ENCODE data around the gene DRP2. TPM values are rescaled to one million over a fixed set of nuclear protein-coding genes. Genes with fewer than 3 reads are reported as not detected.
A peak's percentile ranks its signal among the peaks of the same experiment; 100 is the strongest.
"Not testable (repeated sequence)": the region's sequence is repeated elsewhere in the genome, so short reads cannot be mapped to it uniquely, and the experiment has no call there.

Gene DRP2, protein sequence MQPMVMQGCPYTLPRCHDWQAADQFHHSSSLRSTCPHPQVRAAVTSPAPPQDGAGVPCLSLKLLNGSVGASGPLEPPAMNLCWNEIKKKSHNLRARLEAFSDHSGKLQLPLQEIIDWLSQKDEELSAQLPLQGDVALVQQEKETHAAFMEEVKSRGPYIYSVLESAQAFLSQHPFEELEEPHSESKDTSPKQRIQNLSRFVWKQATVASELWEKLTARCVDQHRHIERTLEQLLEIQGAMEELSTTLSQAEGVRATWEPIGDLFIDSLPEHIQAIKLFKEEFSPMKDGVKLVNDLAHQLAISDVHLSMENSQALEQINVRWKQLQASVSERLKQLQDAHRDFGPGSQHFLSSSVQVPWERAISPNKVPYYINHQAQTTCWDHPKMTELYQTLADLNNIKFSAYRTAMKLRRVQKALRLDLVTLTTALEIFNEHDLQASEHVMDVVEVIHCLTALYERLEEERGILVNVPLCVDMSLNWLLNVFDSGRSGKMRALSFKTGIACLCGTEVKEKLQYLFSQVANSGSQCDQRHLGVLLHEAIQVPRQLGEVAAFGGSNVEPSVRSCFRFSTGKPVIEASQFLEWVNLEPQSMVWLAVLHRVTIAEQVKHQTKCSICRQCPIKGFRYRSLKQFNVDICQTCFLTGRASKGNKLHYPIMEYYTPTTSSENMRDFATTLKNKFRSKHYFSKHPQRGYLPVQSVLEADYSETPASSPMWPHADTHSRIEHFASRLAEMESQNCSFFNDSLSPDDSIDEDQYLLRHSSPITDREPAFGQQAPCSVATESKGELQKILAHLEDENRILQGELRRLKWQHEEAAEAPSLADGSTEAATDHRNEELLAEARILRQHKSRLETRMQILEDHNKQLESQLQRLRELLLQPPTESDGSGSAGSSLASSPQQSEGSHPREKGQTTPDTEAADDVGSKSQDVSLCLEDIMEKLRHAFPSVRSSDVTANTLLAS
- 2.5 and 3.1 TPM in 2 replicates for total RNA-seq (2014; rRNA removed)
- polyA plus RNA-seq (2012) = 0.84 TPM

DNA sequence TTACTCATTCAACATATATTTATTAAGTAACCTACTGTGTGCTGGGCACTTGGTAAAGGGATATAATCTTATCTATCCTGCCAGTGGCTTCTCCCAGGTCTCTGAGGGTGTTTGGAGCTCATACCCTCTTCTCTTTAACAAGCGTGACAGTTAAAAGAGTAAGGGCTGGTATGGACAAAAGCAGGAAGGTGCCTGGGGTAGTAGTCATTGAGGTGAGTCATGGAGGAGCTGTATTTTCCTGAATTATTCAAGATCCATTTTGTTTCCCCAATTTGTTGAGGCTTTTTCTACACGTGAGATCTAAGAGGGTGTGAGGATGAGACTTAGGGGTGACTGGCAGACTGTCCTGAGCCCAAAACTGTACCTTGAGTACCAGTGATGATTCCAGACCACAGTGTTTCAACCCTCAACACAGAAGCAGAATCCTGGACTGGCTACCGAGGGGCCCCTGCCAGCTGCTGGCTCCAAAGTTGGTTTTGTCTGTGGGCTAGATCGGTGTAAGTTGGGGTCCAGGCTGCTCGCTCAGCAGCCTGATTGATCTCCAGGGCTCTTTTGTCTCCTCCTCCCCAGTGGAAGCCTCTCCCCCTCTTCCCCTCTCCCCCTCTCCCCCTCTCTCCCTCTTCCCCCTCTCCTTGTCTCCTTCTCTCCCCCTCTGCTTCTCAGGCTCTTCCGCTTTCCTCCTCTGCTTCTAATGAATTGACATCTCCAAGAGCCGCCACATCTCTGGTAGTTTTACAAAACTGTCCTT is at the start of gene DRP2:
Gene DRP2 (plus strand): TSS at position 671 of the 748 bp plus-strand sequence. CDS start 11,862 bp downstream, outside the sequence.
- DNase-seq (ENCODE audit: low read depth) = peak; percentile 27

DNA sequence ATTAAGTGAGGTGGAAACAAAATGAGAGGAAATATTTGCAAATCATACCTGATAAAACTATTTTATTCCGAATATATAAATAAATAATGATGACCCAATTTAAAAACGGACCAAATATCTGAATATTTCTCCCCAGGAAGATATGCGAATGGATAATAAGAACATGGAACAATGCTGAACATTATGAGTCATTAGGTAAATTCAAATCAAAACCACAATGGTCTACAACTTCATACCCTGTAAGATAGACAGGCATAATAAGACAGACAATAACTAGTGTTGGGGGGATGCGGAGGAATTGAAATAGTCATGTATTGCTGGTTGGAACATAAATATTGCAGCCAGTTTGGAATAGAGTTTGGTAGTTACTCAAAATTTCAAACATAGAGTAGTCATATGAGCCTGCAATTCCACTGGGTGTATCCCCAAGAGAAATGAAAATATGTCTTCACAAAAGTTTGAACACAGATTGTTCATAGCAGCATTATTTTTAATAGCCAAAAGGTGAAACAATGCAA is 47.6 kb upstream of the DRP2 start:
- DNase-seq (ENCODE audit: low read depth) = peak; percentile 54

DNA sequence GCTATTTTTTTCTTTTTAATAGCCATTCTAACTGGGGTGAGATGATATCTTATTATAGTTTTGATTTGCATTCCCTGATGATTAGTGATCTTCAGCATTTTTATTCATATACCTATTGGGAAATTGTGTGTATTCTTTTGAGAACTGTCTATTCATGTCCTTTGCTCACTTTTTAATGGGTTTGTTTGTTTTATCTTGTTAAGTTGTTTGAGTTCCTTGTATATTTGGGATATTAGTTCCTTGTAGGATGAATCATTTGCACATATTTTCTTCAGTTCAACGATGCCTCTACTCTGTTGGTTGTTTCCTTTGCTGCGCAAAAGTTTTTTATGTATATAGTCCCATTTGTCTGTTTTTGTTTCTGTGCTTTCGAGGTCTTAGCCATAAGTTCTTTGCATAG is 43.1 kb upstream of the DRP2 start:
- no peak for DNase-seq (ENCODE audit: low read depth)

DNA sequence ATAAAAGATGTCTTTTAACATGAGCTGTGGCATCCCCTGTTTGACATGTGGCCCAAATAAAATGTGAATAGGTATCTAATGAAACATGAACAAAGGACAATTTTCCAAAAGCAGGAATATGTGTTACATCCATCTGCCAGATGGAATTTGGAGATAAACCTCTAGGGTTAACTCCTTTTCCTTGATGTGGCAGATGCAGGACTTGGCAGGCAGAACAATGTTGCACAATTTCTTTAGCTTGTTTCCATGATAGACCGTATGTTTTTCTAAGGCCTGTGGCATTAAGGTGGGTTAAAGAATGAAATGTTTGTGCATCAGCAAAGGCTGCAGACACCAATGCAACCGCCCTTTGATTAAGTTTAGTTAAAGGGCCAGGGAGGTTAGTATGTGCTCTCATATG is 34.7 kb upstream of the DRP2 start:
- peak; percentile 14 for DNase-seq (ENCODE audit: low read depth)

DNA sequence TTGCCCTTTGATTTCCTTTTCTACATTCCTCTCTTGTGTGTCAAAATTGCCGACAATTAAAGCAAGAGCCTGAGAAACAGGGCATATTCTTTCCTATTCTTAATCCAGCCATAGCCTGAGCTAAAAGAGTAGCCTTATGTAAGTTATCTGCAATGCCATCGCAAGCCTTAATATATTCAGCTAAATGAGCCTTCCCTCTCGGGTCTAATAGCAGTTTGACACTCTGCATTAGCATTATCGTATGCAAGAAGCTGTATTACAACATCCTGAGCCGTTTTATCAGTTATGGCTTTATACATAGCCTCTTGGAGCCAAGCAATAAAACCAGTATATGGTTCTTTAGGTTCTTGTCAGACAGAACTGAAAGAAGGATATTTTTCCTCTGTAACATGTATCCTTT is 31.6 kb upstream of the DRP2 start:
- not testable (repeated sequence) for DNase-seq (ENCODE audit: low read depth)

DNA sequence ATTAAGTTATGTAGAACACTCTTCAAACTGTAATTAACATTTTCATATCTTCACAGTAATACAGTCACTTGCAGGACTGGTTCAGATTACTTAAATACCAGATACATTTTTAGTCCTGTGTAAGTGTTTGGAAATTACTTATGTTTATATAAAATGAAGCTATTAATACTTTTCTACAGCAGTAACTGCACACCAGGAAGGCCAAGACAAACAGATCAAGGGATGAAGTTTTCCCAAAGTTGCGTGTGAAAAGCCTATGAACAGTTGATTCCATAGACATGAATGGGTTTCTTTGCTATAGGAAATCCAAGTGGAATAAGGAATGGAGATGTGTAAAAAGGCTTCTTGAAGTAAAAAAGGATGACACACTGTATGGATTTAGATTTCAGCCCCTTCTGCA is 28.9 kb upstream of the DRP2 start:
- no peak for DNase-seq (ENCODE audit: low read depth)

DNA sequence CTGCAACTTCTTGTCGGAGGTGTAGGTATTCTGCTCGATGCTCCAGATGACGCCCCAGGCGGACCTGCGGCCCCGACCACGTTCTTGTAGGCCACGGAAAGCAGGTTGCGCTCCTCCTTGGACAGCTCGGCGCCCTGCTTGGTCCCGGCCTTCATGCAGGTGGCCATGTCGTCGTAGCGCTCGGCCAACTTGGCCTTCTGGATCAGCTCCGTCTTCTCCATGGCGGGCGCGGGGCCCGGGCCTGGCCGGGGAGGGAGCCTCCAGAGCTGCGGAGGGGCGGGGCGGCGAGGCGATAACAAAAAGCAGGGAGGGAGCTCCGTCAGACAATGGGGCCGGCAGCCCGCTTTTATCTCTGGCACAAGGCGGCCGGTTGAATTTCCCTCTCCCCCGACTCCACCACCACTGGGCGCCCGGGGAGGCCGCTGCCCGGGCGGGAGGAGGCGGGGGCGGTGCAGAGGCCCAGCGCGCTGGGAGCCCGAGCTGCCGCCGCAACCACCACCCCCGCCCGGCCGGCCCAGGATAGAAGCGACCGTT is 28.3 kb upstream of the DRP2 start:
- no peak for DNase-seq (ENCODE audit: low read depth)

DNA sequence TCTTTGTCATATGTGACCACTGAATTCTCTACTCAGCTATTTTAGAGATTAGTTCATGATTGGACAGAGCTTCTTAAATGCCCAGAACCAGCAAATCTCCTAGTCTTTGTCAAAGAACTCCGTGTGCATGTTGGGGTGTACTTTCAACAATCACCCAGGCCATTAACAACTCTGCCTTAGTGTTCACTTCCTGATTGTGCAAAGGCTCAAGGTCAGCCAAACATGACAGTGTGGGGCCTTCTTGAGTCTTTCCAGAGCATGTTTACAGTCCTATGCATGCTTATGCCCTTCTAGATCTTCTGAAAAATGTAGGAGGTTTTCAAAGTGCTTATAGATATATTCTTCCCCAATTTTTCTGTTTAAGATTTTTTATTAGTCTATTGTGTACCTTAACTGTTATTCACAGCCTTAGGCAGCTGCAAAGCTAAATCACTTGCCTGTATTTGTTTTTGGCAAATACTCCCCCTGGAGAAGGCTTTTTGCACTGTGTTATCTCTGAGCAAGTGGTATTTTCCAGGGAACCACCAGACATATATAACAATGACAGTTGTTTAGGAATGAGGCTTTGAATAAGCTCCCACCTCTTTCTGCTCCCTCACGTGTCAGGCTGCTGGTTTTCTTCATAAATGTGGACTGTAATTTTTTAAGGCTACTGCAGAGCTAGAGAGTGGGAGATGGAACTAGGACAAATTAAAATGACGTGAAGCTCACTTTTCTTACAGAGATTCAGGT is 24.0 kb upstream of the DRP2 start:
- no peak for DNase-seq (ENCODE audit: low read depth)

DNA sequence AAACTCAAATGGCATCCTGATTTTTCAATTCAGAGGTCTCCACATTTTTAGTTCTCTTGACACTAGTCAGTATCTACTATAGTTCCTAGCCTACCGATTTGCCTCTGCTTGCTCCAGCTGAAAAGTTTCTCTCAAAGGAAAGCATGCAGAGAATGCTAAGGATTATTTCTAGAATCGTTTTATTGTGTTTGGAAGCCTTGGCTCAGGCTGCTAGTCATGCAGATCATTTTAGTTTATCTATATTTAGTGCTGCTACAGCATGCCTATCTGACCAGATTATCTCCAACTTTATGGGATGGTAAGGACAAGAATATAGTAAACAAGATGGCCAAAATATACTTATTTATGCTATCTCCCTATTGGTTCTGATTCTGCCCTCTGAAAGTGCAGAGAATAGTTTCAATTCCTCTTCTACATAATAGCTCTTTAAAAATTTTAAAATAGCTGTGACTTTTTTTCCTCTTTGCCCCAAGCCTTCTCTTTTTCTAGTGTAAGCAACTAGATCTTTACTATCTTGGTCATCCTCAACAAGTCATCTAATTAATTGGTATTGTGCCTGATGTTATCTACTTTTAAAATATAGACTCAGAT is 15.7 kb upstream of the DRP2 start:
- DNase-seq (ENCODE audit: low read depth) = no peak

DNA sequence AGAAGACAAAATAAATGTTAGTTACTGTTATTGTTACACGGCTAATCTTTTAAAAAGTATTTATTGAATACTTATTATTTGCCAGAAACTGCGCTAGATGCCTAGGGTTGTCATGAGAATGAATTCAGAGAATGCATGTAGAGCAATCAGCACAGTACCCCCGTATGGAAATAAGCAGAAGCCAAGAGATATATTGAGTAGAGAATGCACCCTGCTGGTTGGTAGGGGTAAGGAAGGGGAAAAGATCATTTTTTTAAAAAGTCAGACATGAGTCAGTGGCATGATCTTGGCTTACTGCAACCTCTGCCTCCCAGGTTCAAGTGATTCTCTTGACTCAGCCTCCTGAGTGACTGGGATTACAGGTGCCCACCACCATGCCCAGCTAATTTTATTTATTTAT is 13.1 kb upstream of the DRP2 start:
- peak; percentile 49 for DNase-seq (ENCODE audit: low read depth)

DNA sequence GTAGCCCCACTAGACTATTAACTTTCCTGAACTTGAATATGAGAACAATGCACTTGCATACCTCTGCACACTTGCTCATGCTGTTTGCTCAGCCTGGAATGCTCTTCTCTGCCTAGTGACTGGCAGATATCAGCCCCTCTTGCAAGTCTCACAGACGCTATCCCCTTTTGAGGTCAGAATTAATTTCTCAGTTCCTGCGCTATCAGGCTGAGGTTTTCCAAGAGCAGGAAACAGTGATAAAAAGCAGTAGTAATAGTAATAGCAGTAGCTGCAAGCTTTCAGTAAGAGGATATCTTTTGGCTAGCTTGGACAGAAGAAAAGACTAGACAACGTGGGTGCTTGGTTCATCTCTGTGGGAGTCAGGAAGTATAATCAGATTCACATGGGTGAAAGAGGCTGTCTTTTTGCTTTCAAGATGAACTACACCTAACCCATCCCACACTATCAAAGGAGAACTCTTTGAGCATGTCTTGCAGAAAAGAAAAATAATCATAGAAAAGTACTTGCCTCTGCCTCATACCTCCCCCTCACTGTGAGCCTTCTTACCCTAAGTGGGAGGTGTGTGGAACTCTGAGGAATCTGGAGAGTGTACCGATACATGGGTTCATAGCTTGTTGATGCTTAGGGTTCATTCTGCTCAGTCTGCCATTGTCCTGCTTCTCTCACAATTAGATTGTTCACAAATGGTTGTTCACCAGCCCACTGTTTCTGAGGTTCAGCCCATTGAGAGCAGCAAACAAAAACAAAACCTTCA is 11.3 kb upstream of the DRP2 start:
- DNase-seq (ENCODE audit: low read depth) = no peak

DNA sequence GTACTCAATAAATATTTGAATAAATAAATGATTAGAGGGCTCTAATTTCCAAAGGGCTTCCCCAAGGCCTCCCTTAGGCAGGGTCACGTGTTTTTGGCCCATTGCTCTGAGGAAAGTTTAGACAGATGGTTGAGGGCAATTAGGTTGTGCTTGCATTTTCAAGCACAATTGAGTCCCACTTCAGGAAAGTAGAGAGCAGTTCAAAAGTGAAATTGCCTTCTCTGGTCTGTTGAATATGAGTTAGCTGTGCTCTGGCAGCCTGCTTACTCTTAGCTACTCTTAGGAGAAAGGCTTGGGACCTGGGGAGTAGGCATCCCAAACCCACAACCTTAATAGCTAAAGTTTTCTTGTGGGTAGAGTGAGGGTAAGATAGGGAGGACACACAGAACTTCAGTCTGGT is 9.0 kb upstream of the DRP2 start:
- no peak for DNase-seq (ENCODE audit: low read depth)

DNA sequence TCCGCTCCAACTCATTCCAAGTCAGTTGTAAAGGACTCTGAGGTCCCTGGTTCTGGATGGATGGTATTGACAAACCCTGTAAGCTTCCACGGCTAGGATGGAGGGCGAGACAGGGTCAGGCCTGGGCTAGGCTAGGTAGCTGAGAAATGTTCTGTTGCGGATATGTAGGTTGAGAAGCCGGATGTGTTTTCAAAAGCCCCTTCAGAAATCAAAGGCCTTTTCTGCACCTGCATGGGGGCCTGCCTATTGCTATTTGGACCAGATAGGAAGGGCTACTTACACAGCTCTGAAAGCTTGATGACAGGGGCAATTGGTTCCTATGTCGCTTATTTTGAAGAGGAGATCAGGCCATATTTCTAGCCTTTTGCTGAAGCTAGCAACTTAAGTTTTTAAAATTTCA is 1.9 kb upstream of the DRP2 start:
- no peak for DNase-seq (ENCODE audit: low read depth)

DNA sequence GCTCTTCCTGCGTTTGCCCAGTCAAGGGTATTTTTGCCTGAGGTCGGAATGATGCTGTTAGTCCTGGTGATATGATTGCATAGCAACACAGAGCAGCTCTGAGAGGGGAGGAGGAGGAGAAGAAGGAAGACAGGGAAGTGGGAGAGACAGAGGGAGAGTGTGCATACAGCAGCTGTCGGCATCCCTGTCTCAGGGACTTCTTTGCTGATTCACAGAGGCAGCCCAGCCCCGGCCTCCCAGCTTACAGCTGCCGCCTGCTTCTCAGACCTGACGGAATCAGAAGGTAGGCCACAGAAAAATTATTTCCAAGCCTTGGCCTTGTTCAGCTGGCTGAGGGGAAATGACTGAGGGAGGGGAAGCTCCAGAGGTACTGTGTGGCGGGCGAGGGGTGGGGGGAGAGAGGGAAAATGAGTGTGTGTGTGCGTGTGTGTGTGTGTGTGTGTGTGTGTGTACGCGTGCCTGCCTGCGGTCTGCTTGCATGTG is 319 bp downstream of the DRP2 start:
- peak; percentile 84 for DNase-seq (ENCODE audit: low read depth)

DNA sequence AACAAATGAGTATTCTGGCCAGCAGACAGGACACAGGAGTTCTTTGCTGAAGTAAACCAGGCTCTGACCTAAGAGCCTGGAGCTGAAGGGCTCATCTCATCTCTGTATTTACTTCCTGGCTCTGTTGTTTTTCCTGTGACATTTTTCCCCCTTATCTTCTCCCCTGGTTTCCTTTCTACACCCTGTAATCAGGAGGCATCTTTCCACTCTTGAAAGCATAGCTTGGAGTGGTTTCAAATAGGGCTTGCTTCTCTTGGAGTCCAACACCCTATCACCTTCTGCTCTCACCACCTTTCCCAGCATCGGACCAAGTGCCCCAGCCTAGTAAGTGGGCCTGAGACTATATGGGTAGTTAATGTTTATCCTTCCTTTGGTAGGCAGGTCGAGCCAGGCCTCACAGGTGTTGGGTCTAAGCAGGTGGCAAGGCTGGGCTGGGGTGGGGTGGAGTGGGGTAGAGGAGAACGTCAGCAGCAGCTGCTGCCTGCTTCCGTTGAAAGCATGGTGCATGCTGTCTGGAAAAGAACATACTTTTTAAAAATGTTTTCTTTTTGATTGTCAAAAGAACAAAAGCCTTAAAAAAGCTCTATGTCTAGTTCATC is 1.2 kb downstream of the DRP2 start:
- DNase-seq (ENCODE audit: low read depth) = no peak

DNA sequence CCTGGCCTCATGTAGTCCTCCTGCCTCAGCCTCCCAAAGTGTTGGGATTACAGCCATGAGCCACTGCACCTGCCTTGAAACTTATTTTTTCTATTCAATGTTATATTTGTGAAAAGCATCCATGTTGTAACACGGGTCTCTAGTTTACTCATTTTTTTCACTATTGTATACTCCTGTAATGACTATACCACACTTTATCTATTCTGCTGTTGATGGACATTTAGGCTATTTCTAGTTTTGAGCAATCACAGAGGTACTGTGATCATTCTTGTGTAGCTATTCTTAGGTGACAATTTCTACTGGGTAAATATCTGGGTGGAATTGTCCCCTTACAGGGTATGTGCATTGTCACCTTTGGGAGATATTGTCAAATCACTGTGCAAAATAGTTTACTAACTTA is 3.6 kb downstream of the DRP2 start:
- DNase-seq (ENCODE audit: low read depth) = no peak

DNA sequence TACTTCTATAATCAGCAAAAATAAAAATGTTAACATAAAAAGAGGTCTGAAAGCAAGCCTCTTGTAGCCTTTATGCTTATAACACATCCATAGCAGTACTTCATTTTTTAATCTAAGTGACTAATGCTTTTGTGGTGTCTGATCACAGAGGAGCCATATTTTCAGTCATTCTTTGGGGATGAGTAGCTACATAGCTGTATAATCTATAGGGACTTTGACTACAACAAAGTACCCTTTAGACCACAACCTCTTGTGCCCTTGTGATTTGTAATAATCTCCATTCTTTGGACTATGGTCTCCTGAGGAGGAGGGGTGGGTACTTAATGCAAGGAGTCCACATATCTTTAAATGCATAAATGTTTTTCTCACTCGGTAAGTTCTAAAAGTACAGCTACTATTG is 9.6 kb downstream of the DRP2 start:
- DNase-seq (ENCODE audit: low read depth) = peak; percentile 76

DNA sequence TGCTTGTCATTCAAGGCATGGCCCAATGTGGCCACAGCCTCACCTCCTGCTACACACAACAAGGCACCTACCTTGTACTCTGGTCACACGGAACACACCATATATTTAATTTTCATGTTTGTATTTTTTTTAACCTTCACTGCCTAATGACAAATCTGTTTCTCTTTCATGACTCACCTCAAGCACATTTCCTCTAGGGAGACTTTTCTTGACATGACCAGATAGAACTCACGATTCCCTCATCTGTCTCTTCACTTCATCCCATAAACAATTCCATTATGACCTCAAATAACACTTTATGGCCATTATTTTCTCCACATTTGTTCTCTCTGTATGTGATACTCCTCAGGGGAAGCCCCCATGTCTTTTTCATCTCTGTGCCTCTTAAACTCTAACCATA is 11.1 kb downstream of the DRP2 start:
- peak; percentile 74 for DNase-seq (ENCODE audit: low read depth)

DNA sequence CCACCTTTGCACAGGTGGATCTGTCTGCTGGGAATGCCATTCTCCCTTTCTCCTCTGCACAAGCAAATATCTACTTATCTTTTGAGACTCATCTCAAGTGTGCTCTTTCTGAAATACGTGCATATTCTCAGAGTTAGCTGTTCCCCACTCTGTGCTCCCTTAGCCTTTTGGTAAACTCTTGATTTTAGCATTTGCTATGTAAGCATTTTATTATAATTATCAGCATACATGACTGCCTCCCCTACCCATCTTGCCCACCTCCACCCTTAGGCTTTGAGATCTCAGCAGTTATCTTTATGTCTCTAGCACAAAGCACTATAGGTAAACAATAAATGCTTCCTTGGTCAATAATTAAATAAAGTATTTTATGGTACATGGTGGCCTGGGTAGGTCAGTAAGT is 11.5 kb downstream of the DRP2 start:
- DNase-seq (ENCODE audit: low read depth) = no peak

Measured in LHCN-M2 (cell line).